GM19023 (cell line): ENCODE measurements around the gene CBFA2T2.
"Not testable (repeated sequence)": the region's sequence is repeated elsewhere in the genome, so short reads cannot be mapped to it uniquely, and the experiment has no call there.

Source experiments
- ATAC-seq: cut with Tn5 transposase; IDR thresholded peaks from one replicate; pipeline ENCODE4 v1.9.1; 2021; ENCODE audit warnings: mild to moderate bottlenecking, moderate library complexity; ENCODE audit not compliant: unreplicated experiment

CBFA2T2 gene

GRCh38 chr20:33470457-33470856 is 19.4 kb upstream of the CBFA2T2 start:
- no peak for ATAC-seq

- no peak for ATAC-seq
These were observed 19.0 kb upstream of the CBFA2T2 start for GRCh38 chr20:33470866-33471265.

GRCh38 chr20:33472868-33473435 is 16.9 kb upstream of the CBFA2T2 start:
- no peak for ATAC-seq

- no peak for ATAC-seq
These were observed 15.6 kb upstream of the CBFA2T2 start for GRCh38 chr20:33474097-33474873.

GRCh38 chr20:33474963-33475362 is 14.9 kb upstream of the CBFA2T2 start:
- ATAC-seq: no peak

- ATAC-seq: no peak
These were observed 14.3 kb upstream of the CBFA2T2 start for GRCh38 chr20:33475381-33476152.

GRCh38 chr20:33477386-33478234 is 12.3 kb upstream of the CBFA2T2 start:
- no peak for ATAC-seq

GRCh38 chr20:33480048-33480447 is 9.8 kb upstream of the CBFA2T2 start:
- ATAC-seq: no peak

- no peak for ATAC-seq
These were observed 8.4 kb upstream of the CBFA2T2 start for GRCh38 chr20:33481431-33481941.

GRCh38 chr20:33482581-33482980 is 7.3 kb upstream of the CBFA2T2 start:
- no peak for ATAC-seq

- not testable (repeated sequence) for ATAC-seq
These were observed 6.7 kb upstream of the CBFA2T2 start for GRCh38 chr20:33483186-33483585.

GRCh38 chr20:33488201-33488600 is 1.7 kb upstream of the CBFA2T2 start:
- ATAC-seq: no peak

- ATAC-seq: not testable (repeated sequence)
These were observed 1.0 kb upstream of the CBFA2T2 start for GRCh38 chr20:33488661-33489494.

GRCh38 chr20:33489495-33490022 is 337 bp upstream of the CBFA2T2 start:
- peak; percentile 93 for ATAC-seq

- no peak for ATAC-seq
These were observed 1.2 kb downstream of the CBFA2T2 start for GRCh38 chr20:33490934-33491656.

GRCh38 chr20:33493076-33493766 is 3.3 kb downstream of the CBFA2T2 start:
- ATAC-seq: no peak

- not testable (repeated sequence) for ATAC-seq
These were observed 6.9 kb downstream of the CBFA2T2 start for GRCh38 chr20:33496776-33497175.

GRCh38 chr20:33499355-33499754 is 9.5 kb downstream of the CBFA2T2 start:
- no peak for ATAC-seq
